SK-N-MC (cell line): Measurements from ENCODE around the gene RPS5.

Experiments
- DNase-seq: peaks from one replicate; pipeline ENCODE4 v3.0.0-alpha.2; 2011; ENCODE audit warnings: low read depth, low spot score
- H3K27ac ChIP-seq: fragments of 200-600 bp; sonication (generic); 2 replicates; pipeline ENCODE4 v1.5.1; 2016; ENCODE audit warnings: mixed run types
- H3K36me3 ChIP-seq: fragments of 200-600 bp; sonication (generic); 2 replicates; pipeline ENCODE4 v1.6.1; 2017; ENCODE audit warnings: antibody characterized with exemption, low read length, mixed read lengths; ENCODE audit not compliant: insufficient read depth
- H3K4me3 ChIP-seq: fragments of 200-600 bp; sonication (generic); 2 replicates; pipeline ENCODE4 v1.5.1; 2016
- H3K9ac ChIP-seq: fragments of 200-600 bp; sonication (generic); 2 replicates; pipeline ENCODE4 v1.8.0; 2017; ENCODE audit warnings: mixed run types, mixed read lengths; ENCODE audit not compliant: insufficient read length
- H3K9me3 ChIP-seq: fragments of 200-600 bp; sonication (generic); 2 replicates; pipeline ENCODE4 v1.6.1; 2017; ENCODE audit warnings: low read depth, mild to moderate bottlenecking, antibody characterized with exemption, low read length, moderate library complexity, mixed read lengths
- EZH2 ChIP-seq: fragments of 200-600 bp; sonication (generic); IDR thresholded peaks from one replicate; pipeline ENCODE4 v1.6.1; 2017; ENCODE audit warnings: antibody characterized with exemption
- FOXP2 ChIP-seq: optimal IDR thresholded peaks from 2 replicates; pipeline ENCODE3; 2011; ENCODE audit warnings: mild to moderate bottlenecking, moderate library complexity; ENCODE audit not compliant: insufficient read depth; ENCODE audit errors: extremely low read length, control extremely low read depth
- POLR2AphosphoS5 ChIP-seq: IDR thresholded peaks from 2 replicates; pipeline ENCODE4 v1.6.1; 2012; ENCODE audit warnings: mild to moderate bottlenecking, low read depth, low read length, borderline replicate concordance

RPS5 gene

DNA sequence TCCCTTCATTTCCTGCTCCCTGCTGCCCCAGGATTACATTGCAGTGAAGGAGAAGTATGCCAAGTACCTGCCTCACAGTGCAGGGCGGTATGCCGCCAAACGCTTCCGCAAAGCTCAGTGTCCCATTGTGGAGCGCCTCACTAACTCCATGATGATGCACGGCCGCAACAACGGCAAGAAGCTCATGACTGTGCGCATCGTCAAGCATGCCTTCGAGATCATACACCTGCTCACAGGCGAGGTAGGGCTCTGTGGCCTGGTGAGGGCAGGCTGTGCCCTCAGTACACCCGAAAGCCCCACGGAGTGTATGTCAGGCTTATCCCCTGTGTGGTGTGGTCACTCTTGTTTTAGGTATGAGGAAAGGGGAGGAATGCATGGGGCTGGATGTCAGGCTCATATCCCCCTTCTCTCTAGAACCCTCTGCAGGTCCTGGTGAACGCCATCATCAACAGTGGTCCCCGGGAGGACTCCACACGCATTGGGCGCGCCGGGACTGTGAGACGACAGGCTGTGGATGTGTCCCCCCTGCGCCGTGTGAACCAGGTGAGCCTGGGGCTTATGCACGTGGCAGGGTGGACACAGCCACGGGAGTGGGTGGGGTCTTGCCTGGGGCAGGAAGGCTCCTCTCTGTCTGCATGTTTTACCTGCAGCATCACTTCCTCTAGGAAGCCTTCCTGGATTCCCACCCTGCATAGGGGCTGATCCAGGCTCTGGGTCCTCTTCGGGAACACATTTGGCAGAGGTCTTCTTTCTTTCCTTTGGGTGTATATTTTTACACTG is 6.1 kb downstream of the RPS5 start:
- H3K27ac ChIP-seq = no peak overlapping the region
- no peak for DNase-seq
- H3K9ac ChIP-seq = no peak overlapping the region

DNA sequence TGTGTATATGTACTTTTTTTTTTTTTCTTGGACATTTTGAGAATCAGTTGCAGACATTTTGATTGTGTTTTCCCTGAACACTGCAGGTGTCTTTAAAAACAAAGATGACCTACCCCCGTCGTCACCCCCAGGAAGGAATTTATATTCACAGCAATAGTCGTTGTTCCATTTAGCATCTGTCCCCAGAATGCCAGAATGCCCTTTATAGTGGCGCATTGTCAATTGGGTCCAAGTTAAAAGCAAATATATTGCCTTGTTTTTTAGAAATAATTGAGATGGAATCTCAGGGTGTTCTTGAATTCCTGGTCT is 6.6 kb downstream of the RPS5 start:
- Histone ChIP-seq H3K9me3 (no peaks in the 10 kb centered on the region), H3K9ac (no peak overlapping the region), H3K36me3 (peaks cover 62% of the 10 kb centered on the region), H3K27ac (no peak overlapping the region), H3K4me3 (no peak overlapping the region)
- DNase-seq = no peak
- TF ChIP-seq EZH2 (no peak), POLR2AphosphoS5 (0 out of 2 replicates have a peak, but pooled peaks have one; percentile 3)

More for the DNA sequence above, 6.1 kb downstream of the RPS5 start:
- no peak for TF ChIP-seq FOXP2
- Histone ChIP-seq H3K36me3 (peaks cover 68% of the 10 kb centered on the region), H3K9me3 (no peaks in the 10 kb centered on the region), H3K4me3 (no peak overlapping the region)

DNA sequence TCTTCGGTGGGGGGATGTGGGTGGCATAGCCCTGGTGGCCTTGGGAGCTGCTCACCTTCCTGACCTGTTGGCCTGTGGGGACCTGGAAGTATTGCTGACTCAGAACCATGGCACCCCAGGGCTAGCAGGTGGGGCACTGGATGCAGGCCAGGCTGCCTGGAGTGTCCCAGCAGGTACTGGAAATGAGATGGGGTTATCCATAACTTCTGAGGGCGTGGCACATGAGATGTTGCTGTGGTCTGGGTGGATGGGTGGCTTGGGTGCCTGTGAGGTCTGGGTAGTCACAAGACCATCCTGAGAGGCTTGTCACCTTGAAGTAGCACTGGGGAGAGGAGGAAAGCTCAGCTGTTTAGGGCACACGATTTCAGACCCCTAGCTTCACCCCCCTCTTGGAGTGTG is 7.8 kb downstream of the RPS5 start:
- no peak for DNase-seq
- Histone ChIP-seq H3K9ac (no peak overlapping the region), H3K4me3 (no peak overlapping the region), H3K27ac (no peak overlapping the region), H3K36me3 (peaks cover 53% of the 10 kb centered on the region), H3K9me3 (no peaks in the 10 kb centered on the region)
- TF ChIP-seq EZH2 (no peak), POLR2AphosphoS5 (no peak), FOXP2 (no peak)

DNA sequence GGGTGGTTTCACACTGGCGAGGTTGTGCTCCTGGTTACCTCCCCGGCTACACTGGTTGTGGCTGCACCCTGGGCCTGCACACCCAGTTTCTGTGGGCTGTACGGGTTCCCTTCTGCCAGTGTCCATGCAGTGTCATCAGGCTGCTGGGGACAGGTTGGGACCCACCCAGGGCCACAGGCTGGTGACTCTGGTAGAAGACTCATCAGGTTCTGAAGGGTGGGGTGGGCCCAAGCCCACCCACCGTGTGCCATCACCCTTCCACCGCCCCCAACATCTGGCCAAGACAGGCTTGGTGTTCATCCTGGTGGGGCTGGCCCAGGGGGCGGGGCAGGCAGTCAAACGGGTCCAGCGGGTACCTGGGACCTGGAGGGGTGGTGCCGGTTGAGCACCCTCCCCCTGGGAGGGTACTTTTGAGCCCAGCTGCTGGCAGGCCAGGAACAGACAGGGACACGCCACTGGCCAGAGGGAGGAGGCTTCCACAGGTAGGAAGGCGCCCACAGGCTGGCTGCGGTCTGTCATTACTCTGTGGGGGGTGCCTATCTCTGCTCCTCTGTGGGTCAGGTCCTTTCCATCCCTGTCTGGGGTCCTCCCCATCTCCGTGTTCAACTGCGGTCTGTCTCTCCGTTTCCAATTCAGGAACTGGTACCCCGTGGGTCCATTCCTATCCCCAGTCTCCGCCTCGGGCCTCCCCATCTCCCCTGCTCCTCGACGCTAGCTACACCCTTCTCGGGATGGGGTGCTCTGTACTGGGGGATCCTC is 8.3 kb downstream of the RPS5 start, which contains the start of gene RNF225:
TSS of gene RNF225 (plus strand) at position 437 of the 759 bp plus-strand sequence. CDS start 434 bp downstream, outside the sequence.
- TF ChIP-seq FOXP2 = no peak
- TF ChIP-seq EZH2 = no peak
- TF ChIP-seq POLR2AphosphoS5 = peak; percentile 79
- no peak for DNase-seq
- Histone ChIP-seq H3K4me3 (no peak within 1 kb of the TSS), H3K36me3 (peaks cover 48% of the 10 kb centered on the region), H3K9me3 (no peaks in the 10 kb centered on the region), H3K27ac (no peak within 1 kb of the TSS), H3K9ac (no peak within 1 kb of the TSS)

DNA sequence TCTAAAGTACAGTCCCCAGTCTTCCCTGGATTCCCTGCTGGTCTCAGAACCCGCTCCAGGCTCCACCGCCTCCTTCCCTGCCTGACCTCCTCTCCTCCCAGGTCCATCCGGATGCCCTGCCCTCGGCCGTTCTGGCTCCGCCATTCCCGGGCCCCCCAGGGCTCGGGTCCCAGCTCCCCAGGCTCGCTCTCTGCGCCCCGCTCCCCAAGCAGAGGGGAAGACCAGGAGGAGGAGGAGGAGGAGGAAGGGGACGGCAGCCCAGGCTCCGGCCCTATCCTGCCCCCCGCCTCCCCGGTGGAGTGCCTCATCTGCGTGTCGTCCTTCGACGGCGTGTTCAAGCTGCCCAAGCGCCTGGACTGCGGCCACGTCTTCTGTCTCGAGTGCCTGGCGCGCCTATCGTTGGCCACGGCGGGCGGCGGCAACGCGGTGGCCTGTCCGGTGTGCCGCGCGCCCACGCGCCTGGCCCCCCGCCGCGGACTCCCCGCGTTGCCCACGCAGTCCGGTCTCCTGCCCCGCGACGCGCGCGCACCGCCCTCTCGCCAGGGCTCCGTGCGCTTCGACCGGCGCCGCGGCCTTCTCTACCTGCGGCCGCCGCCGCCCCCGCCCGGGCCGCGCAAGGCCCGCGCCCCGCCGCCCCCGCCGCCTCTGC is 9.0 kb downstream of the RPS5 start:
- Histone ChIP-seq H3K4me3 (no peak overlapping the region), H3K27ac (no peak overlapping the region), H3K9ac (no peak overlapping the region), H3K9me3 (no peaks in the 10 kb centered on the region), H3K36me3 (peaks cover 41% of the 10 kb centered on the region)
- no peak for DNase-seq
- no peak for TF ChIP-seq FOXP2
- no peak for TF ChIP-seq EZH2
- no peak for TF ChIP-seq POLR2AphosphoS5

DNA sequence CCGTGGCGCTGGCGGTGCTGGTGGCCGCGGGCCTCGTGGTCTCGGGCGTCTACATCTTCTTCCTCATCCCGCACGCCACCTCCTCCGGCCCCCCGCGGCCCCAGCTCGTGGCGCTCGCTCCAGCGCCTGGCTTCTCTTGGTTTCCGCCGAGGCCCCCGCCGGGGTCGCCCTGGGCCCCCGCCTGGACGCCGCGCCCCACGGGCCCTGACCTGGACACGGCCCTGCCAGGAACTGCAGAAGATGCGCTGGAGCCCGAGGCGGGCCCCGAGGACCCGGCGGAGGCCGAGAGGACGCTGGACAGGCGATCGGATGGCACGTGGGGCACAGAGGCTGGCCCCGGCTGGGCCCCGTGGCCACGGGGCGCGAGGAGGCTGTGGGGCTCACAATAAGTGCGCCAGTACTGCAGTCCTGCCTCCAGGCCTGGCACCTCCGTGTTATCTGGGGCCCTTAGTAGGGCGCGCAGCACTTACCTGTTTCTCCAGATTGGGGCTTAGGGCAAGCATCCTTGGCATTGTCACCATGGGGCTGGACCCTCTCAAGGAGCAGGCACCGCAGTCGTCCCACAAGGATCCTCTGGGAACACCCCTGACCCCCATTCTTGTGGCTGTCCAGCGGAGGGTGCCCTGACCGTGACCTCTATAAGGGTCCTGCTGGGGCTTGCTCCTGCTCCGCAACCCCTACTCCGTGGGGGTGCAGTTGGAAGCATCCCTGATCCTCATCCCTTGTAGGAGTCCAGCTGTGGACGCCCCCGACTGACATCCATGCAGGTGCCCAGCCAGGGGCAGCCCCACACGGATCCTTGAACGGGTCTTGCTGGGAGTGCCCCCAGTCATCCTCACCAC is 9.8 kb downstream of the RPS5 start:
- DNase-seq = no peak
- no peaks in the 10 kb centered on the region for H3K9me3 ChIP-seq
- H3K36me3 ChIP-seq = peaks cover 33% of the 10 kb centered on the region
- H3K4me3 ChIP-seq = no peak overlapping the region
- no peak for TF ChIP-seq FOXP2
- no peak for TF ChIP-seq POLR2AphosphoS5
- TF ChIP-seq EZH2 = no peak
- H3K9ac ChIP-seq = no peak overlapping the region
- H3K27ac ChIP-seq = no peak overlapping the region

DNA sequence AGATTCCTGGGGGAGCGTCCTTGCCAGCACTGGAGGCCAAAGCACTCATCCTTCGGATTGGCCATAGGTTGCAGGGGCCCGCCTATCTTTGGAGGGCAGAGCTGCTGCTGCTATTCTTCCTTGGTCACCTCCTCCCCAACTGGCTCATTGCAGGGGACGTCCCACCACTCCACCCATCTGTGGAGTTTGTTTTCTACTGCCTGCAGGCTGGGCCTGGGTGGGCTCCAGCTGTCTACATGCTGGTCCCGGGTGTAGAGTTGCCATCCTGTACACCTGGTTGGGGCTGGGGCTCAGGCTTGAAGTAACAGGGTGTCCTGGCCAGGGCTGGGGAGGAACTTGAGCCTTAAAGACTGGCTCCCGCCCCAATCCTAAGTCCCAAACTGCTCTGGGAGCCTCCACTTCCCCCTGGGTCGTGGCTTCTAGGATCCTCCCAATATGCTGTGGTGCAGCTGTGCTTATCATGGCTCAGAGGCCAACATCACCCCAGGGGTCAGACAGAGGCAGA is 10.5 kb downstream of the RPS5 start:
- no peak for DNase-seq
- no peak overlapping the region for H3K27ac ChIP-seq
- H3K36me3 ChIP-seq = peaks cover 26% of the 10 kb centered on the region
- no peaks in the 10 kb centered on the region for H3K9me3 ChIP-seq
- no peak overlapping the region for H3K4me3 ChIP-seq
- no peak overlapping the region for H3K9ac ChIP-seq
- TF ChIP-seq EZH2 (no peak), FOXP2 (no peak)

DNA sequence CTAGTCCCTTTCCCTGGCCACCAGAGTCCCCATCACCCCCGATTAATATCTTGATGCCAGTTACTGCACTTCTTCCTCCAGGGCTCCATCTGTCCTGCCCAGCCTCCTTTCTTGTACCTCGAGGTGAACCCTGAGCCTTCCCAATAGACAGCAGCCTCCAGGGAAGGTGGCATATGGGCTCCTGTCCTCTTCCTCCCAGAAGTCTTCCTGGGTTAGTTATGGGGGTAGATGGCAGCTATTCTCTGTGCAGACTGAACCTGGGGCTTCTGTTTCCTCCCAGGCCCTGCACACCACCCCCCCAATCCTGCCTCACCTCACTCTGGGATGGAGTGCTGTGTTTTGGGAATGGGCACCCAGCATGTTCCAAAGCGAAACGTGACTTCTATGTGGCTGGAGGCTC is 11.0 kb downstream of the RPS5 start:
- H3K36me3 ChIP-seq = peaks cover 21% of the 10 kb centered on the region
- H3K9ac ChIP-seq = no peak overlapping the region
- no peak overlapping the region for H3K4me3 ChIP-seq
- TF ChIP-seq FOXP2 (no peak), EZH2 (no peak), POLR2AphosphoS5 (no peak)
- DNase-seq = no peak
- H3K9me3 ChIP-seq = no peaks in the 10 kb centered on the region
- H3K27ac ChIP-seq = no peak overlapping the region
